ENCODE results near the gene DCDC2C.

The DCDC2C gene

DNA sequence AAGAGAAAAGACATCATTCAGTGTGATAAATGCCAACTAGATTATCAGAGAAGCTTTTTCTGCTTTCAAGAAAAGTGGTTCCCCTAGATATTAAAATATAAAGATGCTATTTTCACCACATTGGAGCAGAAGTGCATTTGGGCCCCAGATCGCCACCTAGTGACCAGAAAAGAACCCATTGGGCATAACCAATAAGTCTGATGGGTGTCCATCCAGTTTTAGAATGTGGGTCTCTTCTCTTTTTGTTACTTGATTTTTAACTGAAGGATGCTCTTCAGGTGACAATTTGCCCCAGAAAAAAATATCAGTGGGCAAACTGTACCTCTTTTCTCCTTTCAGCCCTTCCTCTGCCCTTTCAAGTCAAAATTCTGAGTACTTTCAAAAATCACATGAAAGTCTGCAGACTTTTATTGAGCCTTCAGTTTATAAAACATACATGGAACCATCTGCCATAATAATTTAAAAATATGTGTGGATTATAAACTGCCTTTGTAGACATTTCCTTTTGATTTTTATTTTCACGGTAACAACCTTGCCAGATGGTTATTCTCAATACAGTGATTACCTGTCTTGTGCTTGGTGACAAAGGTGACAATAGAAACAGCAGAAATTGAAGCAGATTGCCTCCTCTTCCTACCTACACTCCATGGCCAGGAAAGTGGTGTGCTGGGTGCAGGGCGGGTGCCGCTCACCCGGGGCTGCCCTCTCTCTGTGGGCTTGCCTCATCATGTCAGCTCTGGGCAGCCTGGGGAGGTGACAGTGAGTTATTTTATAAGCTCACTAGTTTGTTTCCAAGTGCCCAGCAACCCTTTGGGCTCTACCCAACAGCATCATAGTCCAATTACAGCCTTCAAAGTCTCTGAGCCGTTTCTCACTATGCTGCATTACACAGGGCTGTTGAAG is 124.5 kb downstream of the DCDC2C start:
- Histone ChIP-seq H3K36me3 (ENCODE audit: insufficient read depth, low read length) (no peaks in the 10 kb centered on the region), H3K27ac (ENCODE audit: low read length) (no peak overlapping the region), H3K4me2 (ENCODE audit: insufficient read depth, low read length) (no peak overlapping the region), H4K20me1 (ENCODE audit: insufficient read depth, low read length) (no peaks in the 10 kb centered on the region), H3K79me2 (ENCODE audit: insufficient read depth, low read length) (no peaks in the 10 kb centered on the region), H3K4me1 (ENCODE audit: insufficient read depth, low read length) (no peaks in the 10 kb centered on the region), H3K9me3 (ENCODE audit: insufficient read depth, low read length, severe bottlenecking) (no peaks in the 10 kb centered on the region), H3K9ac (ENCODE audit: low read depth, low read length) (no peak overlapping the region), H3K4me3 (ENCODE audit: low read depth in 1 of 2, low read length in 2 of 2) (no peak overlapping the region), H3K27me3 (ENCODE audit: insufficient read depth, low read length, poor library complexity) (no peaks in the 10 kb centered on the region), H2AFZ (ENCODE audit: low read depth, low read length) (no peak overlapping the region)
- ATAC-seq (ENCODE audit: insufficient read depth, low read depth) (0 out of 3 replicates have a peak, but pooled peaks have one; percentile 49), DNase-seq (peak; percentile 10)
- TF ChIP-seq EZH2 (IDR thresholded peaks at IDR 0.05; ENCODE audit: borderline replicate concordance, low read depth, low read length, severe bottlenecking) = no peak
- TF ChIP-seq, protein P1, sequence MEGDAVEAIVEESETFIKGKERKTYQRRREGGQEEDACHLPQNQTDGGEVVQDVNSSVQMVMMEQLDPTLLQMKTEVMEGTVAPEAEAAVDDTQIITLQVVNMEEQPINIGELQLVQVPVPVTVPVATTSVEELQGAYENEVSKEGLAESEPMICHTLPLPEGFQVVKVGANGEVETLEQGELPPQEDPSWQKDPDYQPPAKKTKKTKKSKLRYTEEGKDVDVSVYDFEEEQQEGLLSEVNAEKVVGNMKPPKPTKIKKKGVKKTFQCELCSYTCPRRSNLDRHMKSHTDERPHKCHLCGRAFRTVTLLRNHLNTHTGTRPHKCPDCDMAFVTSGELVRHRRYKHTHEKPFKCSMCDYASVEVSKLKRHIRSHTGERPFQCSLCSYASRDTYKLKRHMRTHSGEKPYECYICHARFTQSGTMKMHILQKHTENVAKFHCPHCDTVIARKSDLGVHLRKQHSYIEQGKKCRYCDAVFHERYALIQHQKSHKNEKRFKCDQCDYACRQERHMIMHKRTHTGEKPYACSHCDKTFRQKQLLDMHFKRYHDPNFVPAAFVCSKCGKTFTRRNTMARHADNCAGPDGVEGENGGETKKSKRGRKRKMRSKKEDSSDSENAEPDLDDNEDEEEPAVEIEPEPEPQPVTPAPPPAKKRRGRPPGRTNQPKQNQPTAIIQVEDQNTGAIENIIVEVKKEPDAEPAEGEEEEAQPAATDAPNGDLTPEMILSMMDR (IDR thresholded peaks at IDR 0.05; ENCODE audit: borderline replicate concordance, extremely low read depth, low read length, poor library complexity, severe bottlenecking) = peak; percentile 63

DNA sequence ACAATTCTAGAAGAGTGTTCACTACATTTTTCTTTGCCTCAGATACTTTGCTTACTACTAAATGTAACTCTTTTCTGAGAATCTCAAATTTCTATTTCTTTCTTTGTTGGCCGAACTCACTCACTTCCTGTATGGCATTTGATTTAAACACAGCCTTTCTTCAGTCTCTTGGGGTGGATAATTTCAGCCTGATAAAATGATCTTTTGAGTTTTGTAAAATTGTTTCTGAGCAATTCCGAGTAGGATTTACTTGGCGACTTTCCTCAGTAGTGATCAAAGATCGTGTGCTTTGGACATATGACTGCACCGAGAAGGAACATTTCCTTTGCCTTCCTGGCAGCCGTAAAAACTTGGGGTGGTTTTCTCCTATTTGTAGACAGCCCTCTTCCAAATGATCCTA is 127.4 kb downstream of the DCDC2C start:
- no peak for ATAC-seq (ENCODE audit: insufficient read depth, low read depth)
- Histone ChIP-seq H4K20me1 (ENCODE audit: insufficient read depth, low read length) (no peaks in the 10 kb centered on the region), H3K27ac (ENCODE audit: low read length) (no peak overlapping the region), H3K36me3 (ENCODE audit: insufficient read depth, low read length) (no peaks in the 10 kb centered on the region), H3K4me3 (ENCODE audit: low read depth in 1 of 2, low read length in 2 of 2) (no peak overlapping the region), H3K9me3 (ENCODE audit: insufficient read depth, low read length, severe bottlenecking) (no peaks in the 10 kb centered on the region), H3K79me2 (ENCODE audit: insufficient read depth, low read length) (no peaks in the 10 kb centered on the region), H3K27me3 (ENCODE audit: insufficient read depth, low read length, poor library complexity) (no peaks in the 10 kb centered on the region), H3K9ac (ENCODE audit: low read depth, low read length) (no peak overlapping the region), H2AFZ (ENCODE audit: low read depth, low read length) (no peak overlapping the region), H3K4me2 (ENCODE audit: insufficient read depth, low read length) (no peak overlapping the region), H3K4me1 (ENCODE audit: insufficient read depth, low read length) (no peaks in the 10 kb centered on the region)
- TF ChIP-seq, protein P1 (IDR thresholded peaks at IDR 0.05; ENCODE audit: borderline replicate concordance, extremely low read depth, low read length, poor library complexity, severe bottlenecking) = no peak
- no peak for TF ChIP-seq EZH2 (IDR thresholded peaks at IDR 0.05; ENCODE audit: borderline replicate concordance, low read depth, low read length, severe bottlenecking)
- no peak for DNase-seq

DNA sequence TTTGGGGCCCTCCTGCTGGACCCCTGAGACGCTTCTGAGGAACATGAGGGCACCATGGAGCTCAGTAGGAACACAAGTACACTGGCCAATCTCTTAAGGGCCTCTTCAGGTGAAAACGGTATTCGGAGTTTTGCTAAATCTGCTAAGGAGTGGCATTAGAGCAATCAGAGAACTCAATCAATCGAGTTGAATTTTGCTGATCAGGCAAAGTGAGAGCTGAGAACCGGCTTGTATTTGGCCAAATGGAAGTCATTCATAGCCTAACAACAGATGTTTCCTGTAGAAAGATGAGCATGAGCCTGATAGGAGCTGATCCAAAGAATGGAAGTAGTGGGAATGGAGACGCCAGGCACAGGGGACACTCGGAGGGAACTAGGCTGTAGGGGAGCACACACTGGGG is 133.7 kb downstream of the DCDC2C start:
- no peak overlapping the region for H3K4me3 ChIP-seq (ENCODE audit: low read depth in 1 of 2, low read length in 2 of 2)
- no peak overlapping the region for H3K9ac ChIP-seq (ENCODE audit: low read depth, low read length)
- TF ChIP-seq, protein P1 (IDR thresholded peaks at IDR 0.05; ENCODE audit: borderline replicate concordance, extremely low read depth, low read length, poor library complexity, severe bottlenecking) = no peak
- TF ChIP-seq EZH2 (IDR thresholded peaks at IDR 0.05; ENCODE audit: borderline replicate concordance, low read depth, low read length, severe bottlenecking) = no peak
- no peaks in the 10 kb centered on the region for H3K27me3 ChIP-seq (ENCODE audit: insufficient read depth, low read length, poor library complexity)
- H3K4me1 ChIP-seq (ENCODE audit: insufficient read depth, low read length) = no peaks in the 10 kb centered on the region
- H3K79me2 ChIP-seq (ENCODE audit: insufficient read depth, low read length) = no peaks in the 10 kb centered on the region
- ATAC-seq (ENCODE audit: insufficient read depth, low read depth) = no peak
- no peaks in the 10 kb centered on the region for H3K9me3 ChIP-seq (ENCODE audit: insufficient read depth, low read length, severe bottlenecking)
- no peak overlapping the region for H3K4me2 ChIP-seq (ENCODE audit: insufficient read depth, low read length)
- H3K36me3 ChIP-seq (ENCODE audit: insufficient read depth, low read length) = no peaks in the 10 kb centered on the region
- no peak overlapping the region for H3K27ac ChIP-seq (ENCODE audit: low read length)
- H2AFZ ChIP-seq (ENCODE audit: low read depth, low read length) = no peak overlapping the region
- H4K20me1 ChIP-seq (ENCODE audit: insufficient read depth, low read length) = no peaks in the 10 kb centered on the region
- DNase-seq = no peak
